Natural killer cell (primary cell): ENCODE results near the gene ARHGEF11. TPM values are rescaled to one million over a fixed set of nuclear protein-coding genes. Genes with fewer than 3 reads are reported as not detected.

ENCODE experiments used
- ATAC-seq, 3 donors: fragments of 150-1000 bp in 2 of 3; fragments of 200-7000 bp in 1 of 3; cut with Tn5 transposase; 1 replicate in 1 of 3; 2 replicates in 2 of 3; pipeline ENCODE4 v1.10.0; 2021; ENCODE audit warnings: mild to moderate bottlenecking in 2 of 3, moderate library complexity in 2 of 3
- DNase-seq, 2 donors: peaks; one replicate each; pipeline versions ENCODE4 v3.0.0 to v3.0.0-alpha.2; 2013 to 2021; ENCODE audit warnings: mixed read lengths in 1 of 2
- H3K27ac ChIP-seq: one replicate; pipeline ENCODE4 v1.5.1; 2013; ENCODE audit warnings: mild to moderate bottlenecking, low read length
- H3K27me3 ChIP-seq: one replicate; pipeline ENCODE4 v1.6.1; 2013; ENCODE audit warnings: low read length; ENCODE audit not compliant: control insufficient read depth, insufficient read depth
- H3K36me3 ChIP-seq: one replicate; pipeline ENCODE4 v1.6.1; 2013; ENCODE audit warnings: low read length; ENCODE audit not compliant: control insufficient read depth, insufficient read depth
- H3K4me1 ChIP-seq: one replicate; pipeline ENCODE4 v1.6.1; 2013; ENCODE audit warnings: low read length; ENCODE audit not compliant: control insufficient read depth, insufficient read depth
- H3K4me3 ChIP-seq: one replicate; pipeline ENCODE4 v1.5.1; 2013; ENCODE audit warnings: low read length
- H3K9me3 ChIP-seq: one replicate; pipeline ENCODE4 v1.6.1; 2013; ENCODE audit warnings: low read length; ENCODE audit not compliant: control insufficient read depth, insufficient read depth
- H3K27ac Mint-ChIP-seq, 2 donors: one replicate each; pipeline ENCODE4 v1.8.0; 2022; ENCODE audit warnings: mild to moderate bottlenecking in 2 of 2, mixed read lengths in 2 of 2, moderate library complexity in 1 of 2
- H3K27me3 Mint-ChIP-seq, 2 donors: one replicate each; pipeline ENCODE4 v1.8.0; 2022; ENCODE audit warnings: low read depth in 2 of 2, mixed read lengths in 2 of 2
- H3K36me3 Mint-ChIP-seq: one replicate; pipeline ENCODE4 v1.8.0; 2022; ENCODE audit warnings: mixed read lengths
- H3K4me1 Mint-ChIP-seq, 2 donors: one replicate each; pipeline ENCODE4 v1.8.0; 2022; ENCODE audit warnings: mixed read lengths in 2 of 2
- H3K4me3 Mint-ChIP-seq: one replicate; pipeline ENCODE4 v1.8.0; 2022; ENCODE audit warnings: mild to moderate bottlenecking, moderate library complexity, mixed read lengths
- H3K9me3 Mint-ChIP-seq, 2 donors: one replicate each; pipeline ENCODE4 v1.8.0; 2022; ENCODE audit warnings: mixed read lengths in 2 of 2
- WGBS: methylation state at CpG from one replicate; pipeline ENCODE4 v1.1.7; 2013; ENCODE audit warnings: missing lambda C conversion rate; ENCODE audit not compliant: insufficient coverage; 5-methylcytosine and 5-hydroxymethylcytosine counted together
- intact Hi-C: fragments of 100-400 bp; cut with micrococcal nuclease; formaldehyde crosslinking; loops from one replicate; pipeline ENCODE4 v1.14.2; 2022
- total RNA-seq, 4 donors: library from RNA; stranded (reverse); fragments of 120-200 nt in 1 of 4; gene quantifications; one replicate each; pipeline versions ENCODE4 v1.2.3 to v1.2.4, GENCODE V29; 2013 to 2022
- TF ChIP-seq, protein P1 (sequence below): fragments of 200-600 bp; IDR thresholded peaks from one replicate; pipeline ENCODE4 v1.8.0; 2022; ENCODE audit warnings: antibody characterized with exemption

The ARHGEF11 gene
- total RNA-seq, 3 donors from 2014 or later (not counting 1 experiment from before 2014, with no cell fraction given), result 1.7 to 2.8 (median 2.4) TPM

- intact Hi-C loops, result no loop called here
- ATAC-seq (no peak), DNase-seq (no peak)
- Histone ChIP-seq H3K27ac (no peak overlapping the region), H3K27me3 (peaks cover 2% of the 10 kb centered on the region), H3K9me3 (no peaks in the 10 kb centered on the region), H3K36me3 (no peaks in the 10 kb centered on the region), H3K4me1 (no peaks in the 10 kb centered on the region), H3K4me3 (no peak overlapping the region)
- no peaks in the 10 kb centered on the region for H3K4me1 Mint-ChIP-seq
- 82% methylated on average over 3 of the region's 3 CpGs for WGBS
- peaks cover 0 to 11% of the 10 kb centered on the region in 2 donors for H3K27me3 Mint-ChIP-seq
- H3K27ac Mint-ChIP-seq, result no peak overlapping the region
- no peak overlapping the region for H3K4me3 Mint-ChIP-seq
- no peaks in the 10 kb centered on the region for H3K36me3 Mint-ChIP-seq
- H3K9me3 Mint-ChIP-seq, result no peaks in the 10 kb centered on the region
- TF ChIP-seq, protein P1, sequence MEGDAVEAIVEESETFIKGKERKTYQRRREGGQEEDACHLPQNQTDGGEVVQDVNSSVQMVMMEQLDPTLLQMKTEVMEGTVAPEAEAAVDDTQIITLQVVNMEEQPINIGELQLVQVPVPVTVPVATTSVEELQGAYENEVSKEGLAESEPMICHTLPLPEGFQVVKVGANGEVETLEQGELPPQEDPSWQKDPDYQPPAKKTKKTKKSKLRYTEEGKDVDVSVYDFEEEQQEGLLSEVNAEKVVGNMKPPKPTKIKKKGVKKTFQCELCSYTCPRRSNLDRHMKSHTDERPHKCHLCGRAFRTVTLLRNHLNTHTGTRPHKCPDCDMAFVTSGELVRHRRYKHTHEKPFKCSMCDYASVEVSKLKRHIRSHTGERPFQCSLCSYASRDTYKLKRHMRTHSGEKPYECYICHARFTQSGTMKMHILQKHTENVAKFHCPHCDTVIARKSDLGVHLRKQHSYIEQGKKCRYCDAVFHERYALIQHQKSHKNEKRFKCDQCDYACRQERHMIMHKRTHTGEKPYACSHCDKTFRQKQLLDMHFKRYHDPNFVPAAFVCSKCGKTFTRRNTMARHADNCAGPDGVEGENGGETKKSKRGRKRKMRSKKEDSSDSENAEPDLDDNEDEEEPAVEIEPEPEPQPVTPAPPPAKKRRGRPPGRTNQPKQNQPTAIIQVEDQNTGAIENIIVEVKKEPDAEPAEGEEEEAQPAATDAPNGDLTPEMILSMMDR, result no peak
Observed at GRCh38 chr1:157011845-157012244, 33.7 kb downstream of the ARHGEF11 start.

- 100% methylated on average over 1 of the region's 1 CpG for WGBS
Observed at GRCh38 chr1:157008502-157008901, 37.0 kb downstream of the ARHGEF11 start.

DNA sequence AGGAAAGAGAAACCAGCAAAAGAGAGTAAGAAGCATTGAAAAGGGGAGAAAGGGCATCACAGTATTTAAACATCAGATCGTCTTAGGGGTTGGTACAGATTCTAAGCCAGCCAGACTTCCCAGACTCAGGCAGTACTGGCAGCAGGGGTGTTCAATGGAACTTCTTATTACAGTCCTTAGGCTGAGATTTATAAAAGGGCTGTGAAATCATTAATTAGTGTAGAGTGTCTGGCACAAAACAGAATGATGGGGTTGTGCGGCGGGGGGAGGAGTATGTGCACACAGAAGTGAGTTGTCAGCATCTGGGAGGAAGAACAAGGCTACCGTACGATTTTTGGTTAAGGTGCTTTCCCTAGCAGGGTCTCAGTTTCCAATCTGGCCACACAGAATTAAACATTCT, 38.2 kb downstream of the ARHGEF11 start:
- ATAC-seq, result no peak
- no peak for DNase-seq
- WGBS, result 72% methylated on average over 5 of the region's 5 CpGs

More at GRCh38 chr1:157008502-157008901, 37.0 kb downstream of the ARHGEF11 start:
- H3K9me3 Mint-ChIP-seq, result no peaks in the 10 kb centered on the region
- H3K4me3 Mint-ChIP-seq, result no peak overlapping the region
- H3K4me1 ChIP-seq, result no peaks in the 10 kb centered on the region
- H3K27ac ChIP-seq, result no peak overlapping the region
- peaks cover 2% of the 10 kb centered on the region for H3K27me3 ChIP-seq
- no peak for ATAC-seq
- no peak overlapping the region for H3K4me3 ChIP-seq
- H3K27ac Mint-ChIP-seq, result no peak overlapping the region
- no peaks in the 10 kb centered on the region for H3K9me3 ChIP-seq
- peaks cover 14 to 15% of the 10 kb centered on the region in 2 donors for H3K27me3 Mint-ChIP-seq
- no peaks in the 10 kb centered on the region for H3K4me1 Mint-ChIP-seq
- no peak for DNase-seq
- H3K36me3 ChIP-seq, result no peaks in the 10 kb centered on the region
- TF ChIP-seq, protein P1, result no peak
- H3K36me3 Mint-ChIP-seq, result no peaks in the 10 kb centered on the region
- intact Hi-C loops, result no loop called here

More for the DNA sequence above, 38.2 kb downstream of the ARHGEF11 start:
- Mint-ChIP-seq H3K4me1 (no peaks in the 10 kb centered on the region), H3K9me3 (no peaks in the 10 kb centered on the region), H3K27me3 (peaks cover 14 to 15% of the 10 kb centered on the region in 2 donors), H3K4me3 (no peak overlapping the region), H3K36me3 (no peaks in the 10 kb centered on the region), H3K27ac (no peak overlapping the region)
- Histone ChIP-seq H3K4me3 (no peak overlapping the region), H3K27me3 (peaks cover 2% of the 10 kb centered on the region), H3K9me3 (no peaks in the 10 kb centered on the region), H3K27ac (no peak overlapping the region), H3K4me1 (no peaks in the 10 kb centered on the region), H3K36me3 (no peaks in the 10 kb centered on the region)
- TF ChIP-seq, protein P1, result no peak
- intact Hi-C loops, result no loop called here
